ENCODE results near the gene HNRNPF. TPM values are rescaled to one million over a fixed set of nuclear protein-coding genes. Genes with fewer than 3 reads are reported as not detected.

The HNRNPF gene
- total RNA-seq, 1 donor, result 229 TPM

GRCh38 chr10:43361547-43362190 is 47.3 kb downstream of the HNRNPF start:
- Histone ChIP-seq H3K27me3 (ENCODE audit: insufficient read depth, low read length) (no peaks in the 10 kb centered on the region), H3K4me1 (ENCODE audit: insufficient read depth, low read length) (no peaks in the 10 kb centered on the region), H3K79me2 (ENCODE audit: insufficient read depth, low read length) (no peaks in the 10 kb centered on the region), H3K27ac (ENCODE audit: low read depth, low read length) (no peak overlapping the region), H2AFZ (ENCODE audit: low read length) (peak overlapping the region; percentile 96), H3K36me3 (ENCODE audit: insufficient read depth, low read length) (no peaks in the 10 kb centered on the region), H4K20me1 (ENCODE audit: insufficient read depth, low read length) (no peaks in the 10 kb centered on the region), H3K4me3 (ENCODE audit: insufficient read depth, low read length) (peak overlapping the region; percentile 73), H3K4me2 (ENCODE audit: insufficient read depth, low read length) (peak overlapping the region; percentile 91), H3K9me3 (ENCODE audit: low read depth, low read length) (no peaks in the 10 kb centered on the region)
- TF ChIP-seq, protein P1, sequence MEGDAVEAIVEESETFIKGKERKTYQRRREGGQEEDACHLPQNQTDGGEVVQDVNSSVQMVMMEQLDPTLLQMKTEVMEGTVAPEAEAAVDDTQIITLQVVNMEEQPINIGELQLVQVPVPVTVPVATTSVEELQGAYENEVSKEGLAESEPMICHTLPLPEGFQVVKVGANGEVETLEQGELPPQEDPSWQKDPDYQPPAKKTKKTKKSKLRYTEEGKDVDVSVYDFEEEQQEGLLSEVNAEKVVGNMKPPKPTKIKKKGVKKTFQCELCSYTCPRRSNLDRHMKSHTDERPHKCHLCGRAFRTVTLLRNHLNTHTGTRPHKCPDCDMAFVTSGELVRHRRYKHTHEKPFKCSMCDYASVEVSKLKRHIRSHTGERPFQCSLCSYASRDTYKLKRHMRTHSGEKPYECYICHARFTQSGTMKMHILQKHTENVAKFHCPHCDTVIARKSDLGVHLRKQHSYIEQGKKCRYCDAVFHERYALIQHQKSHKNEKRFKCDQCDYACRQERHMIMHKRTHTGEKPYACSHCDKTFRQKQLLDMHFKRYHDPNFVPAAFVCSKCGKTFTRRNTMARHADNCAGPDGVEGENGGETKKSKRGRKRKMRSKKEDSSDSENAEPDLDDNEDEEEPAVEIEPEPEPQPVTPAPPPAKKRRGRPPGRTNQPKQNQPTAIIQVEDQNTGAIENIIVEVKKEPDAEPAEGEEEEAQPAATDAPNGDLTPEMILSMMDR (IDR thresholded peaks at IDR 0.05; ENCODE audit: extremely low read depth, low read depth, low read length), result no peak
- DNase-seq (ENCODE audit: insufficient read length, low spot score, missing footprints), result no peak

- H3K9me3 ChIP-seq (ENCODE audit: low read depth, low read length), result no peaks in the 10 kb centered on the region
- H2AFZ ChIP-seq (ENCODE audit: low read length), result peak overlapping the region; percentile 56
- TF ChIP-seq, protein P1 (IDR thresholded peaks at IDR 0.05; ENCODE audit: extremely low read depth, low read depth, low read length), result no peak
- no peaks in the 10 kb centered on the region for H3K36me3 ChIP-seq (ENCODE audit: insufficient read depth, low read length)
- no peak for DNase-seq (ENCODE audit: insufficient read length, low spot score, missing footprints)
- no peaks in the 10 kb centered on the region for H3K27me3 ChIP-seq (ENCODE audit: insufficient read depth, low read length)
- H4K20me1 ChIP-seq (ENCODE audit: insufficient read depth, low read length), result no peaks in the 10 kb centered on the region
- H3K27ac ChIP-seq (ENCODE audit: low read depth, low read length), result no peak overlapping the region
- peaks cover 8% of the 10 kb centered on the region for H3K4me1 ChIP-seq (ENCODE audit: insufficient read depth, low read length)
- no peak overlapping the region for H3K4me3 ChIP-seq (ENCODE audit: insufficient read depth, low read length)
- no peaks in the 10 kb centered on the region for H3K79me2 ChIP-seq (ENCODE audit: insufficient read depth, low read length)
- no peak overlapping the region for H3K4me2 ChIP-seq (ENCODE audit: insufficient read depth, low read length)
Measured at GRCh38 chr10:43360086-43360485, 48.9 kb downstream of the HNRNPF start.

- Histone ChIP-seq H3K4me2 (ENCODE audit: insufficient read depth, low read length) (no peak overlapping the region), H3K27ac (ENCODE audit: low read depth, low read length) (no peak overlapping the region), H3K36me3 (ENCODE audit: insufficient read depth, low read length) (no peaks in the 10 kb centered on the region), H2AFZ (ENCODE audit: low read length) (peak overlapping the region; percentile 59), H3K4me1 (ENCODE audit: insufficient read depth, low read length) (peaks cover 8% of the 10 kb centered on the region), H3K79me2 (ENCODE audit: insufficient read depth, low read length) (no peaks in the 10 kb centered on the region), H3K27me3 (ENCODE audit: insufficient read depth, low read length) (peaks cover 2% of the 10 kb centered on the region), H4K20me1 (ENCODE audit: insufficient read depth, low read length) (no peaks in the 10 kb centered on the region), H3K4me3 (ENCODE audit: insufficient read depth, low read length) (no peak overlapping the region), H3K9me3 (ENCODE audit: low read depth, low read length) (no peaks in the 10 kb centered on the region)
- DNase-seq (ENCODE audit: insufficient read length, low spot score, missing footprints), result no peak
- TF ChIP-seq, protein P1 (IDR thresholded peaks at IDR 0.05; ENCODE audit: extremely low read depth, low read depth, low read length), result no peak
Measured at GRCh38 chr10:43355749-43356371, 53.1 kb downstream of the HNRNPF start.

- no peaks in the 10 kb centered on the region for H4K20me1 ChIP-seq (ENCODE audit: insufficient read depth, low read length)
Measured at GRCh38 chr10:43354879-43355380, 54.1 kb downstream of the HNRNPF start.

More at GRCh38 chr10:43354879-43355380, 54.1 kb downstream of the HNRNPF start:
- Histone ChIP-seq H3K27me3 (ENCODE audit: insufficient read depth, low read length) (peaks cover 10% of the 10 kb centered on the region), H3K4me3 (ENCODE audit: insufficient read depth, low read length) (no peak overlapping the region), H3K9me3 (ENCODE audit: low read depth, low read length) (no peaks in the 10 kb centered on the region), H3K4me2 (ENCODE audit: insufficient read depth, low read length) (no peak overlapping the region), H3K4me1 (ENCODE audit: insufficient read depth, low read length) (peaks cover 8% of the 10 kb centered on the region), H3K79me2 (ENCODE audit: insufficient read depth, low read length) (no peaks in the 10 kb centered on the region), H2AFZ (ENCODE audit: low read length) (no peak overlapping the region), H3K36me3 (ENCODE audit: insufficient read depth, low read length) (no peaks in the 10 kb centered on the region), H3K27ac (ENCODE audit: low read depth, low read length) (no peak overlapping the region)
- TF ChIP-seq, protein P1 (IDR thresholded peaks at IDR 0.05; ENCODE audit: extremely low read depth, low read depth, low read length), result no peak
- DNase-seq (ENCODE audit: insufficient read length, low spot score, missing footprints), result no peak

Measured in osteoblast (primary cell).